Breast epithelium (tissue), 4 donors: ENCODE results near the gene ATP2B2. TPM values are rescaled to one million over a fixed set of nuclear protein-coding genes. Genes with fewer than 3 reads are reported as not detected.

ENCODE experiments used
- DNase-seq, 2 donors: peaks; one replicate each; pipeline ENCODE4 v3.0.0-alpha.2; 2019; ENCODE audit warnings: low spot score in 2 of 2
- H3K27ac ChIP-seq, 2 donors: fragments of 200-600 bp; sonication (generic) in 1 of 2; one replicate each; pipeline ENCODE4 v1.5.1; 2016 to 2019; ENCODE audit warnings: mild to moderate bottlenecking in 1 of 2
- H3K27me3 ChIP-seq, 2 donors: fragments of 200-600 bp; sonication (generic) in 1 of 2; one replicate each; pipeline versions ENCODE4 v1.5.1 to v1.6.0; 2017 to 2019; ENCODE audit warnings: control low read depth in 1 of 2, mild to moderate bottlenecking in 1 of 2
- H3K36me3 ChIP-seq: fragments of 200-600 bp; one replicate; pipeline ENCODE4 v1.5.1; 2019
- H3K4me1 ChIP-seq, 2 donors: fragments of 200-600 bp; sonication (generic); one replicate each; pipeline ENCODE4 v1.5.1; 2016 to 2019; ENCODE audit warnings: control low read depth in 1 of 2
- H3K4me3 ChIP-seq, 3 donors: fragments of 200-600 bp; sonication (generic); 1 replicate in 2 of 3; 2 replicates in 1 of 3; pipeline ENCODE4 v1.5.1; 2016 to 2019; ENCODE audit warnings: mild to moderate bottlenecking in 3 of 3, moderate library complexity in 2 of 3
- H3K9me3 ChIP-seq, 2 donors: fragments of 200-600 bp; sonication (generic) in 1 of 2; one replicate each; pipeline ENCODE4 v1.5.1; 2016 to 2019; ENCODE audit warnings: control low read depth in 1 of 2
- POLR2A ChIP-seq: fragments of 450-650 bp; IDR thresholded peaks from one replicate; pipeline ENCODE4 v1.6.1; 2016; ENCODE audit warnings: antibody characterized with exemption, mild to moderate bottlenecking, moderate library complexity
- POLR2AphosphoS5 ChIP-seq, 3 donors: sonication (generic); formaldehyde crosslinking; IDR thresholded peaks; one replicate each; pipeline ENCODE4 v1.6.1; 2017; ENCODE audit warnings: antibody characterized with exemption in 3 of 3
- intact Hi-C: fragments of 100-400 bp; cut with DNase I; formaldehyde crosslinking; loops from one replicate; pipeline ENCODE4 v1.15.1; 2023; ENCODE audit warnings: low total_unique reads
- total RNA-seq, 3 donors: library from RNA; depleted of rRNA; stranded (reverse); fragments of >200 nt; gene quantifications; one replicate each; pipeline ENCODE4 v1.1.0, GENCODE V29; 2016
- TF ChIP-seq, protein P1 (sequence below), 3 donors: fragments of 450-650 bp; IDR thresholded peaks; one replicate each; pipeline ENCODE4 v1.5.1; 2016 to 2017; ENCODE audit warnings: antibody characterized with exemption in 3 of 3, mild to moderate bottlenecking in 3 of 3, moderate library complexity in 3 of 3

ATP2B2 gene
- total RNA-seq, 3 donors from 2014 or later: under 0.01 to 0.15 TPM; not detected in 1

- DNase-seq: no peak
- Histone ChIP-seq H3K9me3 (no peaks in the 10 kb centered on the region), H3K27me3 (peaks cover 0 to 10% of the 10 kb centered on the region in 2 donors), H3K27ac (no peak overlapping the region), H3K4me3 (no peak overlapping the region), H3K4me1 (no peaks in the 10 kb centered on the region), H3K36me3 (no peaks in the 10 kb centered on the region)
- TF ChIP-seq, protein P1, sequence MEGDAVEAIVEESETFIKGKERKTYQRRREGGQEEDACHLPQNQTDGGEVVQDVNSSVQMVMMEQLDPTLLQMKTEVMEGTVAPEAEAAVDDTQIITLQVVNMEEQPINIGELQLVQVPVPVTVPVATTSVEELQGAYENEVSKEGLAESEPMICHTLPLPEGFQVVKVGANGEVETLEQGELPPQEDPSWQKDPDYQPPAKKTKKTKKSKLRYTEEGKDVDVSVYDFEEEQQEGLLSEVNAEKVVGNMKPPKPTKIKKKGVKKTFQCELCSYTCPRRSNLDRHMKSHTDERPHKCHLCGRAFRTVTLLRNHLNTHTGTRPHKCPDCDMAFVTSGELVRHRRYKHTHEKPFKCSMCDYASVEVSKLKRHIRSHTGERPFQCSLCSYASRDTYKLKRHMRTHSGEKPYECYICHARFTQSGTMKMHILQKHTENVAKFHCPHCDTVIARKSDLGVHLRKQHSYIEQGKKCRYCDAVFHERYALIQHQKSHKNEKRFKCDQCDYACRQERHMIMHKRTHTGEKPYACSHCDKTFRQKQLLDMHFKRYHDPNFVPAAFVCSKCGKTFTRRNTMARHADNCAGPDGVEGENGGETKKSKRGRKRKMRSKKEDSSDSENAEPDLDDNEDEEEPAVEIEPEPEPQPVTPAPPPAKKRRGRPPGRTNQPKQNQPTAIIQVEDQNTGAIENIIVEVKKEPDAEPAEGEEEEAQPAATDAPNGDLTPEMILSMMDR (IDR thresholded peaks at IDR 0.05): no peak
- TF ChIP-seq POLR2AphosphoS5 (IDR thresholded peaks at IDR 0.05): no peak
- TF ChIP-seq POLR2A: no peak
- intact Hi-C loops: no loop called here
Measured at GRCh38 chr3:10456981-10457380, 48.4 kb downstream of the ATP2B2 start.

DNA sequence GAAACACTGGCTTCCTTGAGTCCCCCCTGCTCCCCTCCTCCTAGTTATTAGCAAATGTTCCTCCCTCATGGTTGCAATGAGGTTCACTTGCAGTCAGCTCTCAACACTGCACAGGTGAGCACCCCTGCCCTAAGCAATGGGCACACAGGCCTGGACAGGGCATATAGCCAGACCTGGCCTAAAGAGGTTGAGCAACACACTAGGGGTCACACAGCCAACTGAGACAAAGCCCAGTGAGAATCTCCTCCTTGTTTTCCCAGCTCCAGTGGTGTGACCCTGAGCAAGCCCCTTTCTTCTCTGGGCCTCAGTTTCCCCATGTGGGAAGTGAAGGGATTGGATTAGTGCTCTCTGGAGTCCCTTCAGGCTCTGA lies 49.9 kb downstream of the ATP2B2 start:
- intact Hi-C loops: no loop called here

DNA sequence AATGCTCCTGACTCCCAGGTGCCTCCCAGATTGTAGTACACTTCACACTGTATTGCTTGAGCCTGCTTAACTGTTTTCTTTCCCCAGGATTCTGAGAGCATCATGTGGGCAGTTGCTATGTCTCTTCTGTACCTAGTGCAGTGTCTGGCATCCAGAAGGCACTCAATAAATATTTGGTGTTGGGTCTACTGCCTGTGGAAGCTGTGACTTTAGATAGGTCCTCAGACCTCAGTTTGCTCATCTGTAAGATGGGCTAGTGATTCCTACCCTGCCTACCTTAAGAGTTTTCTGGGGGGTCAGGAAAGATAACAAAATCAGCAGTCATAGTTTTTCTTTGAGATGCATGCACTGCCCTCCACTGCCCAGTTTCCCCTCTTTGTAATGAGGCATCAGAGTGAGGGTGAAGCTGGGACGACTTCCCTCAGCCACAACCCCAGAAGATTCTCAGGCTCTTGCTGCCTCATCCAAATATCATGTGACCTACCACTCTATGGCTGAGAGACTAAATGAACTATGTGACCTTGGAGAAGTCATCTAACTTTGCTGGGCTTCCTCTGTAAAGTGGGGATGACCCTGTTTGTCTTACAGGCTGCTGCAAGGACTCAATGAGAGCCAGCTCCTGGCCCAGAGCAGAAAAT lies 50.4 kb downstream of the ATP2B2 start:
- Histone ChIP-seq H3K27ac (no peak overlapping the region), H3K9me3 (no peaks in the 10 kb centered on the region), H3K27me3 (peaks cover 0 to 30% of the 10 kb centered on the region in 2 donors), H3K4me3 (no peak overlapping the region), H3K36me3 (no peaks in the 10 kb centered on the region), H3K4me1 (no peaks in the 10 kb centered on the region)
- intact Hi-C loops: no loop called here
- TF ChIP-seq POLR2A (no peak), POLR2AphosphoS5 (IDR thresholded peaks at IDR 0.05) (no peak)
- TF ChIP-seq, protein P1 (IDR thresholded peaks at IDR 0.05): no peak
- no peak for DNase-seq

More for the DNA sequence above, 49.9 kb downstream of the ATP2B2 start:
- H3K36me3 ChIP-seq: no peaks in the 10 kb centered on the region
- DNase-seq: no peak
- H3K27me3 ChIP-seq: peaks cover 0 to 25% of the 10 kb centered on the region in 2 donors
- H3K9me3 ChIP-seq: no peaks in the 10 kb centered on the region
- no peak overlapping the region for H3K4me3 ChIP-seq
- TF ChIP-seq, protein P1 (IDR thresholded peaks at IDR 0.05): no peak
- TF ChIP-seq POLR2A: no peak
- TF ChIP-seq POLR2AphosphoS5 (IDR thresholded peaks at IDR 0.05): no peak
- no peak overlapping the region for H3K27ac ChIP-seq
- no peaks in the 10 kb centered on the region for H3K4me1 ChIP-seq

GRCh38 chr3:10453431-10454163 lies 51.8 kb downstream of the ATP2B2 start:
- intact Hi-C loops: no loop called here
- Histone ChIP-seq H3K4me1 (no peaks in the 10 kb centered on the region), H3K27ac (no peak overlapping the region), H3K36me3 (no peaks in the 10 kb centered on the region), H3K9me3 (no peaks in the 10 kb centered on the region), H3K27me3 (peaks cover 0 to 34% of the 10 kb centered on the region in 2 donors), H3K4me3 (no peak overlapping the region)
- TF ChIP-seq, protein P1 (IDR thresholded peaks at IDR 0.05): no peak
- TF ChIP-seq POLR2A: no peak
- no peak for DNase-seq
